HepG2 (cell line): ENCODE measurements around the gene TMEM62. TPM values are rescaled to one million over a fixed set of nuclear protein-coding genes. Genes with fewer than 3 reads are reported as not detected.

Source experiments
- ATAC-seq: fragments of 200-7000 bp; cut with Tn5 transposase; 3 replicates; pipeline ENCODE4 v1.9.1; 2020; ENCODE audit warnings: mild to moderate bottlenecking, moderate library complexity
- BruUV-seq: library from RNA; stranded (reverse); fragments of 400-500 nt; replicated peaks from 2 replicates; lab custom pipeline; 2021; lab: Mats Ljungman, UMichigan
- CTCF ChIA-PET: fragments of 300-600 bp; formaldehyde crosslinking; extraction: SDS; loops from one replicate; lab custom pipeline; 2021; ENCODE audit warnings: low total read pairs, inconsistent platforms, low intra/inter-chr PET ratio; lab: Yijun Ruan, JAX
- POLR2A ChIA-PET: fragments of 350-600 bp; sonication (Branson Sonifier 250); formaldehyde crosslinking; loops from one replicate; lab custom pipeline; 2020; ENCODE audit warnings: antibody characterized with exemption, inconsistent platforms; lab: Yijun Ruan, JAX
- DNase-seq: peaks from one replicate; pipeline ENCODE4 v3.0.0-alpha.2; 2015; ENCODE audit warnings: low spot score
- FAIRE-seq: peaks from 3 replicates; lab custom pipeline; 2011; peaks lifted over from hg19 to GRCh38; lab: Jason Lieb, UNC
- H2AFZ ChIP-seq: one replicate; pipeline ENCODE4 v1.6.1; 2011; ENCODE audit warnings: low read length, inconsistent platforms
- H3K27ac ChIP-seq: fragments of 300-600 bp; 3 replicates; pipeline ENCODE4 v1.8.0; 2011; ENCODE audit warnings: mixed run types, mild to moderate bottlenecking, mixed read lengths, low read length, inconsistent platforms; ENCODE audit not compliant: insufficient read depth; ENCODE audit errors: extremely low read length
- H3K27me3 ChIP-seq, 2 experiments: fragments of 200-600 bp in 1 of 2; 2 replicates in 1 of 2; 3 replicates in 1 of 2; pipeline versions ENCODE4 v1.6.0 to v1.8.0; 2011; ENCODE audit warnings: low read length in 2 of 2, mild to moderate bottlenecking in 2 of 2, moderate library complexity in 2 of 2, inconsistent platforms in 1 of 2; ENCODE audit not compliant: insufficient read depth in 2 of 2, control insufficient read depth in 1 of 2
- H3K36me3 ChIP-seq, 2 experiments: fragments of 200-600 bp in 1 of 2; replicated peaks in 1 of 2; 2 replicates in 1 of 2; 3 replicates in 1 of 2; pipeline versions ENCODE4 v1.5.1 to v1.8.0; 2011; ENCODE audit warnings: low read length in 2 of 2, inconsistent platforms in 1 of 2; ENCODE audit not compliant: insufficient read depth in 2 of 2, control insufficient read depth in 1 of 2
- H3K4me1 ChIP-seq: 2 replicates; pipeline ENCODE4 v1.5.1; 2012; ENCODE audit warnings: low read length, inconsistent platforms; ENCODE audit not compliant: insufficient read depth
- H3K4me2 ChIP-seq: 2 replicates; pipeline ENCODE4 v1.6.0; 2011; ENCODE audit warnings: low read depth, low read length, inconsistent platforms
- H3K4me3 ChIP-seq, 3 experiments: fragments of 200-600 bp in 1 of 3; sonication (generic), shearing (Covaris generic) in 1 of 3; replicated peaks in 1 of 3; 2 replicates each; pipeline ENCODE4 v1.5.1; 2011 to 2016; ENCODE audit warnings: low read length in 3 of 3, inconsistent platforms in 2 of 3, low read depth in 2 of 3, mild to moderate bottlenecking in 2 of 3, control low read depth in 1 of 3, mixed read lengths in 1 of 3; ENCODE audit not compliant: insufficient read depth in 1 of 3
- H3K79me2 ChIP-seq: one replicate; pipeline ENCODE4 v1.6.1; 2011; ENCODE audit warnings: low read length, inconsistent platforms; ENCODE audit not compliant: insufficient read depth
- H3K9ac ChIP-seq: 2 replicates; pipeline ENCODE4 v1.6.0; 2011; ENCODE audit warnings: mild to moderate bottlenecking, low read depth, low read length, inconsistent platforms; ENCODE audit not compliant: insufficient read depth
- H3K9me3 ChIP-seq: 2 replicates; pipeline ENCODE4 v1.5.1; 2012; ENCODE audit warnings: mild to moderate bottlenecking, low read length
- H4K20me1 ChIP-seq: 2 replicates; pipeline ENCODE4 v1.6.0; 2011; ENCODE audit warnings: inconsistent platforms, mild to moderate bottlenecking, low read length, moderate library complexity; ENCODE audit not compliant: insufficient read depth
- EED ChIP-seq: sonication (generic); formaldehyde crosslinking; IDR thresholded peaks from 2 replicates; pipeline ENCODE4 v1.5.0; 2020; ENCODE audit warnings: mild to moderate bottlenecking, missing genetic modification reagents
- ETV5 ChIP-seq: IDR thresholded peaks from 2 replicates; pipeline ENCODE4 v1.6.1; 2018; ENCODE audit warnings: missing biosample characterization, missing genetic modification reagents, inconsistent platforms, borderline replicate concordance
- JUND ChIP-seq: sonication (generic); formaldehyde crosslinking; IDR thresholded peaks from 2 replicates; pipeline ENCODE4 v1.8.0; 2022; ENCODE audit warnings: mild to moderate bottlenecking, missing genetic modification reagents
- MAFF ChIP-seq: IDR thresholded peaks from 2 replicates; pipeline ENCODE4 v1.6.1; 2011; ENCODE audit warnings: low read depth, low read length, improper control_type of control experiment
- MAFK ChIP-seq, 2 experiments: IDR thresholded peaks in 1 of 2; conservative IDR thresholded peaks in 1 of 2; 2 replicates each; pipeline ENCODE4 v1.6.1; 2011; ENCODE audit warnings: improper control_type of control experiment in 2 of 2, low read length in 2 of 2
- RBAK ChIP-seq: sonication (generic); formaldehyde crosslinking; IDR thresholded peaks from 2 replicates; pipeline ENCODE4 v1.5.1; 2020; ENCODE audit warnings: mild to moderate bottlenecking, missing genetic modification reagents
- ZNF552 ChIP-seq: sonication (generic); formaldehyde crosslinking; IDR thresholded peaks from 2 replicates; pipeline ENCODE4 v1.9.0; 2022; ENCODE audit warnings: missing genetic modification reagents, mild to moderate bottlenecking, borderline replicate concordance
- ZNF737 ChIP-seq: sonication (generic); formaldehyde crosslinking; IDR thresholded peaks from 2 replicates; pipeline ENCODE4 v1.5.0; 2020; ENCODE audit warnings: missing genetic modification reagents, mild to moderate bottlenecking, borderline replicate concordance
- WGBS: methylation state at CpG from one replicate; pipeline ENCODE4 v1.1.6; 2017; ENCODE audit warnings: low lambda C conversion rate; 5-methylcytosine and 5-hydroxymethylcytosine counted together
- in situ Hi-C: cut with HindIII; loops from 2 replicates; pipeline ENCODE4 v1.10.0; 2017; ENCODE audit warnings: low pct_unique_long_range_greater_than_20kb; ENCODE audit not compliant: extremely low pct_ligation_motif_present
- intact Hi-C: fragments of 100-400 bp; cut with micrococcal nuclease; formaldehyde crosslinking; loops from one replicate; pipeline ENCODE4 v1.10.0; 2022; ENCODE audit not compliant: unreplicated experiment
- polyA plus RNA-seq, 8 experiments: library from polyadenylated mRNA; depleted of rRNA in 3 of 8; stranded (reverse) in 7 of 8; unstranded in 1 of 8; fragments of >200 nt; fragmentation: Illumina TruSeq in 4 of 8; extraction: Trizol in 4 of 8; gene quantifications; 2 replicates each; pipeline versions ENCODE4 v1.2.1 to v1.2.3, GENCODE V29; 2011 to 2016; ENCODE audit warnings: low read depth in 4 of 8, missing spikeins in 1 of 8, mixed read lengths in 1 of 8; ENCODE audit not compliant: insufficient read depth in 1 of 8
- total RNA-seq, 5 experiments: library from RNA; depleted of rRNA; stranded (reverse); fragments of >200 nt; fragmentation: Illumina TruSeq; extraction: Trizol; gene quantifications; 2 replicates each; pipeline ENCODE4 v1.2.3, GENCODE V29; 2016; ENCODE audit warnings: low read depth in 1 of 5
- TF ChIP-seq, protein P1 (sequence below): sonication (generic); formaldehyde crosslinking; IDR thresholded peaks from 2 replicates; pipeline ENCODE4 v1.5.0; 2020; ENCODE audit warnings: missing genetic modification reagents
- TF ChIP-seq, protein P2 (sequence below): sonication (generic); formaldehyde crosslinking; IDR thresholded peaks from 2 replicates; pipeline ENCODE4 v1.5.0; 2020; ENCODE audit warnings: mild to moderate bottlenecking, missing genetic modification reagents

The TMEM62 gene
- total and polyA plus RNA-seq, 2 of the 13 experiments (the other 11 are each of a cell fraction or from before 2014, with no cell fraction given) = 14.2 to 20.9 TPM

DNA sequence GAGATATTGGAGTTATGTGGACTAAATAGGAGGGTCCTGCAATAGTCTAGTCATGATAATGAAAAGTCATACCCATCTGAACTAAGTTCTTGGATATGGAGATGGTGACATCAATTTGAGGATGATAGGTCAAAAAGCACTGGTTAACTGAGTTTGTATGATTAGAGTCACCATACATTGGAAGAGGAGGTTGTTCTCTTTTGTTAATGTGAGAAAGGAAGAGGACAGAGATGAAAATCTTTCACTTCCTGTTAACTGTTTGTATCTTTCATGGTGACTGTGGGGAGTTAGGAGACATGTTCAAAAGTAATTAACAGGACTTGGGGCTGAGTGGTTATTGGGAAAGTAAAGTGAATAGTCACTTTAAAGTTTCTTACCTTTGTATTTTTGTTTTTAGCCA, 11.1 kb downstream of the TMEM62 start (continued):
- no peak for TF ChIP-seq RBAK
- TF ChIP-seq ZNF552 (CRISPR knock-in tag) = no peak
- no peak for TF ChIP-seq EED (CRISPR knock-in tag)
- TF ChIP-seq ETV5 (CRISPR knock-in tag) = no peak
- TF ChIP-seq, protein P1, sequence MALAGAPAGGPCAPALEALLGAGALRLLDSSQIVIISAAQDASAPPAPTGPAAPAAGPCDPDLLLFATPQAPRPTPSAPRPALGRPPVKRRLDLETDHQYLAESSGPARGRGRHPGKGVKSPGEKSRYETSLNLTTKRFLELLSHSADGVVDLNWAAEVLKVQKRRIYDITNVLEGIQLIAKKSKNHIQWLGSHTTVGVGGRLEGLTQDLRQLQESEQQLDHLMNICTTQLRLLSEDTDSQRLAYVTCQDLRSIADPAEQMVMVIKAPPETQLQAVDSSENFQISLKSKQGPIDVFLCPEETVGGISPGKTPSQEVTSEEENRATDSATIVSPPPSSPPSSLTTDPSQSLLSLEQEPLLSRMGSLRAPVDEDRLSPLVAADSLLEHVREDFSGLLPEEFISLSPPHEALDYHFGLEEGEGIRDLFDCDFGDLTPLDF (CRISPR knock-in tag) = no peak
- TF ChIP-seq, protein P2, sequence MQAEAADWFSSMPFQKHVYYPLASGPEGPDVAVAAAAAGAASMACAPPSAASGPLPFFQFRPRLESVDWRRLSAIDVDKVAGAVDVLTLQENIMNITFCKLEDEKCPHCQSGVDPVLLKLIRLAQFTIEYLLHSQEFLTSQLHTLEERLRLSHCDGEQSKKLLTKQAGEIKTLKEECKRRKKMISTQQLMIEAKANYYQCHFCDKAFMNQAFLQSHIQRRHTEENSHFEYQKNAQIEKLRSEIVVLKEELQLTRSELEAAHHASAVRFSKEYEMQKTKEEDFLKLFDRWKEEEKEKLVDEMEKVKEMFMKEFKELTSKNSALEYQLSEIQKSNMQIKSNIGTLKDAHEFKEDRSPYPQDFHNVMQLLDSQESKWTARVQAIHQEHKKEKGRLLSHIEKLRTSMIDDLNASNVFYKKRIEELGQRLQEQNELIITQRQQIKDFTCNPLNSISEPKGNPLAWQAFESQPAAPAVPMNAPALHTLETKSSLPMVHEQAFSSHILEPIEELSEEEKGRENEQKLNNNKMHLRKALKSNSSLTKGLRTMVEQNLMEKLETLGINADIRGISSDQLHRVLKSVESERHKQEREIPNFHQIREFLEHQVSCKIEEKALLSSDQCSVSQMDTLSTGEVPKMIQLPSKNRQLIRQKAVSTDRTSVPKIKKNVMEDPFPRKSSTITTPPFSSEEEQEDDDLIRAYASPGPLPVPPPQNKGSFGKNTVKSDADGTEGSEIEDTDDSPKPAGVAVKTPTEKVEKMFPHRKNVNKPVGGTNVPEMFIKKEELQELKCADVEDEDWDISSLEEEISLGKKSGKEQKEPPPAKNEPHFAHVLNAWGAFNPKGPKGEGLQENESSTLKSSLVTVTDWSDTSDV (CRISPR knock-in tag) = no peak

DNA sequence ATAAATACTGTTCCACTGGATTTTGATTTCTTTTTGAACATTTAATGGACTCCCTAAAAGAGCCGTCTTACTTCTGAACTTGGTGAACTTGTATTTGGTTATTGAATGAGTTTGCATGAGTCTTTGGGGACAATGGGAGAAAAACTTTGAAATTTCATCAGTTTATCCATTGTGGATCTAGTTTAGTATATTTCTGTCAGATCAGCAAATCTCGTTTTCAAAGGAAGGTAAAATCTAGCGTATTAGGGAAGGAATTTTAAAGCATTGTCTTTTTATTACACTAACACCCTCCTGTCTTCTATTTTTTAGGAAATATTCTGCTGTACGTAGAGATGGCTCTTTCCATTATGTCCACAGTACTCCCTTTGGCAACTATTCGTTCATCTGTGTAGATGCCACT, 12.8 kb downstream of the TMEM62 start:
- 97% methylated on average over 5 of the region's 5 CpGs for WGBS
- Histone ChIP-seq H3K4me3 (no peak overlapping the region), H3K27ac (no peak overlapping the region), H3K4me2 (no peak overlapping the region), H3K9me3 (no peaks in the 10 kb centered on the region), H3K36me3 (peaks cover 2 to 42% of the 10 kb centered on the region in 2 experiments), H3K27me3 (no peaks in the 10 kb centered on the region; a peak in 1 of 5 replicates), H4K20me1 (no peaks in the 10 kb centered on the region), H3K9ac (no peak overlapping the region), H3K79me2 (no peaks in the 10 kb centered on the region), H2AFZ (no peak overlapping the region), H3K4me1 (no peaks in the 10 kb centered on the region)
- DNase-seq = no peak
- no peak for FAIRE-seq
- POLR2A ChIA-PET = no interaction called here
- ATAC-seq = no peak
- in situ Hi-C loops (no loop called here), intact Hi-C loops (no loop called here)
- CTCF ChIA-PET = no interaction called here
- no TSS peak for BruUV-seq
- TF ChIP-seq JUND (CRISPR knock-in tag) (no peak), ZNF737 (CRISPR knock-in tag) (no peak), MAFK (conservative IDR thresholded peaks at IDR 0.05 in 1 of 2, IDR thresholded peaks at IDR 0.05 in 1 of 2; ENCODE audit: low read length in 2 of 2) (peak; percentile 88 to 94), MAFF (peak; percentile 92)
